CD4-positive, alpha-beta T cell treated with Interleukin-15 for 1 hour (primary cell): ENCODE results near the gene MYO18A.
"Not testable (repeated sequence)": the region's sequence is repeated elsewhere in the genome, so short reads cannot be mapped to it uniquely, and the experiment has no call there.

ENCODE experiments used
- DNase-seq: peaks from one replicate; pipeline ENCODE4 v3.0.0-alpha.2; 2020

MYO18A gene

DNA sequence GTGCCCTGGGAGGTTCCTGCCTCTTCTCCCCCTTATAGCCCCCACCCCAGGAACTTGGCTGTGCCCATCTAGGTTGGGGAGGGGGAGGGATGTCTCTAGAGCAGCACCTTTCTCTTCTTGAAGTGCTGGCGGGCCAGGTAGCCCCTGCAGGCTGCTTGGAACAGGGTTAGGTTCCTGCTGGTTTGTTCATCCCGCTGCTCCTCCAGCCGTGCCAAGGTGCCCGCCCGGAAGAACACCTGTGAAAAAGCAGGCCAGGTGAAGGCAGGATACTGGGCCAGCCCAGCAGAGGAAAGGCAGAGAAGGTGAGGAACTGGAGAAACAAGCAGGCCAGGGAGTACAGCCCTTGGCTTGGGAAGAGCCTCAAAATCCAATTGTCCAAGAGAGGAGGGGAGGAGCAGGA lies 80.7 kb downstream of the MYO18A start:
- DNase-seq: no peak

DNA sequence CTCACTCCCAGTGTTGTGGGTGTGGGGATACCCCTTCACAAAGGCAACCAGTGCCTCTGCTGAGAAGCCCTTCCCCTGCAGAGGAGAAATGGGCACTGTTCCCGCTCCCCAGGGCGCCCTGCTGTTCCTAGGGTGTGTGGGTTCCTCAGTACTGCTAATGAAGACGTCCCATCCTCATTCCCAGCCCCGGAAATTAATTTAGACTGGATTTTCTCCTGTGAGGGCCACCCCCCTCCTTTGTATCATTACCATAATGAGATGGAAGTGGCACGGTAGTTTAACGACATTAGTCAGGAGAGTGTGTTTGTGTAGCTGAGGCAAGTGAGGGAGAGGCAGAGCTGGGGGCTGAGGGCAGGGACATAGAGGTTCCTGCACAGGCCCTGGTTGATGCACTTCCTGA lies 84.1 kb downstream of the MYO18A start:
- DNase-seq: no peak

DNA sequence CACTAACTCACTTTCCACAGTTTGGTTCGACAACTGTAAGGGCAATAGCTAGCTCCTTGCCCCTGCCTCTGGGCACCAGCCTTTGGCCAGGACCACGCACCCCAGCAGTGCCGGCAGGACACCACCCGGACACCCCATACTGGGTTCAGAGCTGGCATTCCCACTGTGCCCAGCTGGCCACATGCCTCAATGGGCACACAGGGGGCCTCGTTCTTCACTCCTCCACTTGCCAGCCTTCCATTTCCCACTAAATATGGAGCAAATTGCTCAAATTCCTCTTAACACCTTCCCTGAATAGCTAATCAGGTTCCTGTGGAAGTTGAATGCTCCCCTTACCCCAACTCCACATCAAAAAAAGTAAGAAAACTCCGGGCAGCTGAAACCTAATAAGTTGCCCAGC lies 84.8 kb downstream of the MYO18A start:
- no peak for DNase-seq

DNA sequence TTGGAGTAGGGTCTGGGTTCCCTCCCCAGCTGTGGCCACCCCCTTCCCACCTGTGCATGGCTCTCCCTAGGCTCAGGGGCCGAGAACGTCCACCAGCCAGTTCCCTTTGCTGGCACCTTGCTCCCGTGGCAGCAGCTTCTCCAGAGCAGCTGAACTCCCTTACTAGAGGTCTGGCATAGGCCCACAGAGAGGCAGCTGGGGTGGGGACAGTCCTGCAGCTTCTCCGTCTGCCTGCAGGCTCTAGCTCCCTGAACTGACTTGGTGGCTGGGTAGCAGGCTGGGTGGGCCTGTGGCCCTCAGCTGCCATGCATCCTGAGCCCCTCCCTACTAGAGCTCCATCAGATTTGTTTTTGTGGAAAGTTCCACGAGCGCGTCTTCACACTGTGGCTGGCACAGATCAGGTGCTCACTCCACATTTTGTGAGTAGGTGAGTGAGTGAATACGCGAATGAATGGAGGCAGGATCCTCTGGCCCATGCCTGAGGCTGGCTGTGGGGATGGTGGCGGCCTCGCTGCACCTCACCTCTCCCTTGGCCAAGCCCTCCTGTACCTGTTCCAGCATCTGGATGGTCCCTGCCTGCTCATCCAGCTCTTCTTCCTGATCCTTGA lies 86.0 kb downstream of the MYO18A start:
- DNase-seq: no peak

DNA sequence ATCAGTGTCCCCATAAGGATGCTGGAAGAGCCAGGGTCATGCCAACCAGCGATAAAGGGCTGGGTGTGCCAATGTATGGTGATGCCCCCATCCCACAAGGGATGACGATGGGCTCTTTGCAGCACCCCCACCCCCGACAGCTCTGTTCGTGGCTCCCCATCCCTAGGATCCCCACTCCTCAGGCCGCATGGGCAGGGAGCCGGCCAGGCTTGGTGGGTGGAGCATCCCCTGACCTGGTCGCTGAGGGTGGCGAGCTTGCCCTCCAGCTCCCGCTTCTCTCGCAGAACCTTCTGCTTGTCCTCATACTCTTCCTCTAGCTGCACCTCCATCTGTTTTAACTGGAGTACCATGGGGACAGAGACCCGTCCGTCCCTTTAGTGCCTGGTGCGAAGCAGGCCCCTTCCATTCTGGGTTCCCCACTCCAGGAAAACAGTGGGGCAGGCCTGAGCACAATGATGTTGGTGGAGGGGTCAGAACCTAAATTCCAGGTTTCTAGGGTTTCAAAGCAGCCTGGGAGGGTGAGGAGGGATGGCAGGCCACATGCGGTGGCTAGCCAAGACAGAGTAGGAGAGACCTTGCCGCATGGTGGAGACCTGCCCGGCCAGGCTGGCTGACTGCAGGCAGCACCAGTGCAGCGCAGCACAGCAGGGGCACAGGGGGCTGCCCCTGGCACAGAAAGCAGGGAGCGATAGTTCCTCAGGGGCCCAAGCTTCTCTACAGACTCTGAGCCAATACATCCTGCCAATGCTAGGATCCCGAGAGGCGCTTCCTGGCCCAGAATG lies 86.9 kb downstream of the MYO18A start:
- no peak for DNase-seq

DNA sequence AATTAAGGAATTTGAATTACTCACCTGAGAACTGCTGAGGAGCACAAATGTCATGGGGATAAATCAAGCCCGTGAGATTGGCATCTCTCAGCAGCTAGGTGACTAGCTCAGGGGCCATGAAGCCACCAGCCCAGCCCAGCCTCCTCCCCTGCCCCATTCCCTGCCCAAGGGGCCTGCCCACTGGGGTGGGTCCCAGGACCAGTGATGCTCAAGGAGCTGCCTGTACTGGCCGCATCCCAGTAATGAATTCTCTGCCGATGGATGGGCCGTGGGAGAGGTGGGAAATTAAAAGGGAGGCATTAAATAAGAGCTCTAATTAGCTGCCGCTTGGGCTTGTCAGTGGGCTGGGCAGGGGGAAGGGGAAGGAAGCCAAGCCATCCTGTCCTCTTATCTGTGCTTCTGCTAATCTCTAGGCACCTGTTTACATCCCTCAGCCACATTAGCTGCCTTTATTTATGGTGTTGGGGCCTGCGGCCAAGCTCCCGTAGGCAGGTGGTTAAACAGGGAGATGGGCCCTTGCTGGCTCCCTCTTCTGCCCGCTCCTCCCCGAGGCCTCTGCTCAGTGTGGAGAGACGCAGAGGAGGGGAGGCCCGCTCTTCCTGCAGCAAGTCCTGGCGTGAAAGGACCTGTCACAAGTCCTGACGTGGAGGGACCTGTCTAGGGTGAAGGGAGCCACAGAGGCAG lies 88.5 kb downstream of the MYO18A start:
- no peak for DNase-seq

DNA sequence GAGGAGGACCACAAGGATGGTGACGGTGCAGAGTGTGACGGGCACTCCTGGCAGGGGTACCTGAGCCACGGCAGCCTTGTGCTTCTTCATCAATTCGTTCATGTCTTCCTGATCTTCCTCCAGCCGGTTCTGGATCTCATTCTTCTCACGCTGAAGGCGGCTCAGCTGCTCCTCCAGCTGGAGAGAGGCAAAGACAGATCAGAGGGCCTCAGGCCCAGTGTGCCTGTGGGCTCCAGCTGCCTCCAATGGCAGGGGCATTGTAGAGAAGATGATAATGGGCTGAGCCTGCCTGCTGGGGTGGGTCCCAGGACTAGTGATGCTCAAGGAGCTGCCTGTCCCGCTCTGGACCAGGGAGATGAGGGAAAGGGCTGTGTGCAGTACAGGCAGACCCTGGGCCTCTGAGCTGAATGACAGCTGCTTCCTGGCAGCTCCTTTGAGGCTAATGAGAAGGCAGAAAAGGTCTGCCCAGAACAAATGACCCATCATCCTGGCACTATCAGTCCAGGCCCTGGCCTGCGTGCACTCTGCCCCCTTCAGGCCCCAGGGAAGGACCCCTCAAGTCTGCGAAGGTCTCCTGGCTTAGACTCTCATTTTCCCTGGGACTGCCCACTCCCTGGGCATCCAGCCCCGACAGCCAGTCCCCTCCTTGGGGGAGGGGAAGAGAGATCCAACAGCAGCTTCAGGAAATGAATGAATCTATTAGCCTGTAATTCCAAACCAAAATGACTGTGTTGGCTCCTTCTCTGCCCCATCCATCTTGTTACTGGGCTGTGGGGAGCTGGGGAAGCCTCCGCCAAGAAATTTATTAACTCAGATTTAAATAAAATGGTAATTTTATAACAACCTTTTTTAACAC lies 89.2 kb downstream of the MYO18A start:
- no peak for DNase-seq

DNA sequence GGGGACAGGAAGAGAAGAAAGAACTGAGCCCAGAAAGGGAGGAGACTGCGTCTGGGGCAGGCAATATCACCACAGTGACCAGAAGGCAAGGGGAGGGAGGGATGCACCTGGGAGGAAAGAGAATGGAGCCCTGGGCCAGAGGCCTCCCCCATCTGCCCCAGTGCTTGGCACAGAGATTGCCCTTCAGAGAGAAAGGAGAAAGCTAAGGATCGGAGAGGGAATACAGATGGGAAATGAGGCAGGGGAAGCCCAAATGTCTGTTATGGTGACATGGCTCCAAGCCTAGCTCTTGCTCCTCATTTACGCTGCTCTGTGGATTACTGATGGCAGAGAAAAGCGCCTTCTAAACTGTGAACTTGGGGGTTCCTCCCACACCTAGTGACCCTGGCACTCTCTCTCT lies 90.1 kb downstream of the MYO18A start:
- DNase-seq: no peak

DNA sequence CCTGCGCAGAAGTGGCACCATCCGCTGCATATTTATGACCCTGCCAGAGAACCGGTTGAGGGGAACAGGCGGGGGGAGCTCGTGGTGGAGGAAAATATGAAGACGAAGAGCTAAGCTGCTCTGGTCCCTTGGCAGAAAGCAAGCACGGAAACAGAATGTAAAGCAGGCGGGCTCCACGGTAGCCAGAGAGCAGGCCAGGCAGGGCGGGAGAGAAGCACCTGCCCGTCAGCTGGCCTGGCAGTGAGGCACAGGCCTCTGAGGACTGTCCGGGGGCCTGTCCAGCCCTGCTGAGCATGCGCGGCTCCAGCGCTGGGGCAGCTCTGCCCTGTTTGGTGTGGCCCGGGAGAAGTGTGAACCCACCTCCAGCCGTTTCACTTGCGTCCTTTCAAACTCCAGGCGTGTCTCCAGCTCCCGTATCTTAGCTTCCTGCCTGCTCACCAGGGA lies 90.6 kb downstream of the MYO18A start:
- DNase-seq: no peak

DNA sequence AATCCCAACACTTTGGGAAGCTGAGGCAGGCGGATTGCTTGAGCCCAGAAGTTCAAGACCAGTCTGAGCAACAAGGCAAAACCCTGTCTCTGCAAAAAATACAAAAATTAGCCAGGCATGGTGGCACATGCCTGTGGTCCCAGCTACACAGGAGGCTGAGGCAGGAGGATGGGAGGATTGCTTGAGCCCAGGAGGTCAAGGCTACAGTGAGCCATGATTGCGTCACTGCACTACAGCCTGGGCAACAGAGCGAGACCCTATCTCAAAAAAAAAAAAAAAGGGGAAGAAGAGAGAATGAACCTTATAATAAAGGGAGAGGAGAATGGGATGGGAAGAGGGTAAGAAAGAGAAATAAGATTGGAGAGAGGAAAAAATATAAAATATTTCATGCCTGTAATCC lies 91.4 kb downstream of the MYO18A start:
- DNase-seq: not testable (repeated sequence)

DNA sequence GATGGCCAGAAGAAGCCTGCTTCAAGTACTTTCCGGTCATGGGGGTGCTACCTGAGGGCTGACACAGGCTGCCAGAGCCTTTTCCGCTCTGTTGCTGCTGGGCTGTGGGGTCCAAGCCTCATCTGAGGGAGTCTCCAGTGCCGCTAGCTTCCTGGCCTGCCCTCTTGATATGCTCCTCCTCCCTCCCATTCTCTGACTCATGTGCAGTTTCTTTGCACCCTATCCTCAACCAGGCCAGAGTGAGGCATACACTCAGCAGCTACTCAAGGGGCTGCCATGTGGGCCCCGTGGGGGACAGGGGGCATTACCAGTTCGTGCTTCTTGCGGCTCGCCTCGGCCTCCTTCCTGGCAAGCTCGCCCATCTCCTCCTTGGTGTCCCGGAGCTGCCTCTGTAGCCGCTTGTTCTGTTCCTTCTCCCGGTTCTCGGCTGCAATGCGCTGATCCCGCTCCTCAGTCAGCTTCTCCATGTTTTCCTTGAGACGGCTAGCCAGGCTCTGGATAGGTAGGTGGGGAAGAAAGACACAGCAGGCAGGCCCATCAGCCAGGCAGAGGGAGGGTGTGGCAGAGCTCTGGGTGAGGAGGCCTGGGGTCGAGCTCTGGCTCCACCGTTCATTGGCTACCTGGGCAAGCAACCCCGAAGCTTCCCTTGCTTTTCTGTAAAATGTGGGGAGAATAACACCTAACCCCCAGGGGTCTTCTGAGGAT lies 93.4 kb downstream of the MYO18A start:
- DNase-seq: no peak

DNA sequence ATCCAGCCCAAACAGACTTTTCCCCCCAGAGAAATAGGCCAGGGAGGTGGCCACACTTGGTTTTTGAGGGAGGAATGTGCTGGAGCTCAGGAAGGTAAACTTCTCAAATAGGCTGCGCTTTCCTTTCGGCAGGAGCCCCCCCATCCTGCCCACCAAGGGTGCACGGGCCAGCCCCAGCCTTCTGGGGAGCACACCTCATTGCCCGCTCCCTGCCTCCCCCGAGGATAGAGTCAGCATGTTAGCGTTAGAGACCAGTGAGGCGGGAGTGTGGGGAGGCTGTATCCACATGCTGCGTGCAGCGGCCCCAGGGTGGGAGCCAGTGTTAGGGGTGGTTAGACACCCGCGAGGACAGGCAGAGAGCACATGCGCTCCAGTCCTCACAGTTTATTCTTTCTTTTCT lies 95.0 kb downstream of the MYO18A start:
- DNase-seq: no peak

DNA sequence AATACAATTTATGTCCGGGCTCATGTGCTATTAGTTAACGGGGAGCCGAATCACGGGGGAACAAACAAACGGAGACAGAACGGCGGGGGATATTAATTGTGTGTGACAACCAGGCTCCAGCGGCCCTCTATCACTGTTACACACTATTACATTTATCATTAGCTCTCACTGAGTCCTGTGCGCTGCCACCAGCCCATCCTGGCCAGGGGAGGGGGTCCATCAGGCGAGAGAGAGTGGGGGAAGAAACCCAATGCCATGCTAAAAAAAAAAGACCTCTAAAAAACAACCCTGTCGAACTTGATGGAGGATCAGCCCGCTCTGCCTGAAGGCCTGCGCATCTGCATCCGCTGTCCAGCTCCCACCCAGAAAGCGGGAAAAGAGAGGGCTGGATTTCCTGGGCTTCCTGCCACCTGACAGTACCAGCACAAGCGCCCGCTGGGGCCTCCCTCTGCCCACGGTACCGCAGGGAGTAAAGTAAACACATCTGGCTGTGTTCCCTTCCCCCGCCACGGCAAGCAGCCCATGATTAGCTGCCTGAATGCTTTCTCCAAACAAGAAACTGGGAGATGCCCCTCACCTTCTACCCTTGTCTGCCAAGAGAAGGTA lies 95.6 kb downstream of the MYO18A start:
- no peak for DNase-seq

DNA sequence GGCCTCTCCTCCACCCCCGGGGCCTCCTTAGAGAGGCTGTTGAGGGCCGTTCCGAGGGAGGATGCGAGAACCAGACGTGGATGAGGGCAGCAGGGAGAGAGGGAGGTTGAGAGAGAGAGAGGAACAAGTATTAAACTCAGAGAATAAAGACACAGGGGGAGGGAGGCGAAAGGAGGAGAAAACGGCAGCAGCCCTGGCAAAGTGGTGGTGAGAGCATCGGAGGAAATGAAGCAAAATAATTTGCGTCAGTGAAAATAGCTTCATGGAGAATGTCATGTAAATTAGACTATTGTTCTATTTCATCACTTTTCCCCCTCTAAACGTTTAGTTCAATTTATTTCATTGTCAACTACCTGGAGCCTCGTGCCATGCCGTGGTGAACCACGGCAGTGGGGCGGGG lies 99.2 kb downstream of the MYO18A start:
- DNase-seq: no peak

DNA sequence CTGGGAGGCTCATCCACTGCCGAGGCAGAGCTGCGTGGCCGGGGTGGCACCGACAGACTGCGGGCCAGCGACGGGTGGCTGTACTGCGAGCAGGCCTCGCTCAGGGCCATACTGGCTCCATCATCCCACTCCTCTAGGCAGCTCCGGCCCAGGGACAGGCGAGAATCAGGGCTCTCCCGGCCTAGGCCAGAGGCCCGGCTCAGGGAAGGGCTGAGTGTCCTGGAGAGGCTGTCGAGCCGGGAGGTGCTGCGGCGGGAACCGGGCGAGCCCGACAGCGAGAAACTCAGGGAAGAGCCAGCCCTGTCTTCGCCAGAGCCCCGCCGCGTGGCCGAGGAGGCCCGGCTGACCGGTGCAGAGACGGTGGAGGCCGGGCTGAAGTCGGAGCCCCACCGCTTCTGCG lies 99.9 kb downstream of the MYO18A start:
- no peak for DNase-seq

DNA sequence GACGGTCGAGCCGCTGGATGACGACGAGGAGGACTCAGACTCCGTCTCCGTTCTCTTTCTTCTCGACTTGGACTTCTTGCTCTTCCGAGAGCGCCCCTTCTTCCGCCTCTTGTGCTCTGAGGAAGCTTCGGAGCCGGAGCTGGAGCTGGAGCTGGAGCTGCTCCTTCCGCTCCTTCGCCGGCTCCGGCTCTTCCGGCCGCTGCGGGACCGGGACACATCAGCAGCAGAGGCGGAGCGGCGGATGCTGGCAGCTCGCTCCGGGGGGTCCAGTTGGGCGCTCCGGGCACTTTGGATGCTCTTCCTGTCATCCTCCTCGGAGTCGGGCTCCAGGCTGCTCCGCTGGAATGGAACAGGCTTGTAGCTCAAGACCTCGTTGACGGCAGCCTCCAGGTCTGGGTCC lies 100.3 kb downstream of the MYO18A start:
- DNase-seq: no peak

DNA sequence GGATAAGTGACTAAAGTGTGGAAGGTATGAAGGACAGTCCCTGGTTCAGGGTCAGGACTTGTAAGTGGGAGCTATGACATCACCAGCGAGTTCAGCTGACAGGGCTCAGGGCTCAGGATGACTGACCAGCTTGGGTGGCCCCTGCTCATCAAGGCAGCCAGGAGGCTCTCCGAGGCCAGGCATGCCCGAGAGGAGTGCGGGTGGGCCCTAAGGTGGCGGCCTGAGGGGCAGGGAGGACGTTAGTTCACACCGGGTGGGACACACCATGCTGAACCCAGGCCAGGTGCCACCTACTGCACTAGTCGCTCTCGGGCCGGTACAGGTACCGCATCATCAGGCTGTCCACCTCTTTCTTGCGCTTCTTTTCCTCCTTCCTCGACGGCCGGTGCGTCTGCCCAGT lies 100.8 kb downstream of the MYO18A start:
- no peak for DNase-seq

DNA sequence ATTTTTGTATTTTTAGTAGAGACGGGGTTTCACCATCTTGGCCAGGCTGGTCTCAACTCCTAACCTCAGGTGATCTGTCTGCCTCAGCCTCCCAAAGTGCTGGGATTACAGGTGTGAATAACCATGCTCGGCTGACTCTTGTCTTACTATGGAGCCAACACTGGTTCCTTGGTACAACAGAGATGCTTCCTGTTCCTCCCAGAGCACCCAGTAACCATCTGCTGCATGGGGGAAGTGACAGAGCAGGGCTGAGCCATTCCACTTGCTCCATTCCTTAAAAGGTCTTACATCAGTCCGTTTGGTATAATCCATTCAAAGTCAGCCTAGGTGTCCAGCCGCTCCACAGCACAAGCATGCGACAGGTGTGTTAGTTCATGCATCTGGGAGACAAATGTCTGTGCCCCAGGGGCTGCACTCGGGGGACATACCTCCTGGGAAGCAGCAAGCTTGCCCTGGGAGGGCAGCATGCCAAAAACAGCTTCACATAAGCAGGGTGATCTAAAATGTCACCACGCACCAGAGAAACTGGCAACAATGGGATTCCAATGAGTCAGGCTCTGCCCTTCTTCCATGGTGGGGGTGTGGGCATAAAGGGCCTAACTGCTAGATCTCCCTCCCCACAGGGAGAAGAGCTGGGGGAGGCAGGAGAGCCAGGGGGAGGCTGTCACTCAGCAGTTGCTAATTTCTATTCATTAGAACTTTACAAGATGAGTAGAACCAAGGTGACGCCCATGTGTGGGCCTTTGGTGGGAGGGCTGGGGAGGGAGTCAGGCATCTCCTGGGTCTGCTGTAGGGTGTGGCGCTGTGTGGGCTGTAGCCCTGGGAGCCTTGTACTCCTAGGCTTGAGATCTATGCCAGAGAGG lies 101.8 kb downstream of the MYO18A start:
- no peak for DNase-seq

DNA sequence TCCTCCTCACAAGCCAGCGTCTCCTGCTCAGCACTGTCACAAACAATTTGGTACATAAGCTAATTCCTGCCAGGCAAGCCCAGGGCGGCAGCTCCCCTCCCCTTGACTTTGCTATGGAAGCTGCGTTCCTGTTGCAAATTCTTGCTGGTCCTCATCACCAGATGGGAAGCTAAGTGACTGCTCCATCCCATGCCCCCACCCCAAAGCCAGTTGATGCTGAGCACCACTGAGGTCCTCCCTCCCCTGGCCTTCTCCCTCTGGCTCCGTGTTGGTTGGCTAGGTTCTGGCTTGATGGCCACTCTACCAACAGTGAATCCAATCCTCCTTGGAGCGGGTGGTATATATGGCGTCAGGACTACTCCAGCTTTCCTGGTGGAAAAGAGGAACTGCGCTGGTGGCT lies 102.9 kb downstream of the MYO18A start:
- no peak for DNase-seq

DNA sequence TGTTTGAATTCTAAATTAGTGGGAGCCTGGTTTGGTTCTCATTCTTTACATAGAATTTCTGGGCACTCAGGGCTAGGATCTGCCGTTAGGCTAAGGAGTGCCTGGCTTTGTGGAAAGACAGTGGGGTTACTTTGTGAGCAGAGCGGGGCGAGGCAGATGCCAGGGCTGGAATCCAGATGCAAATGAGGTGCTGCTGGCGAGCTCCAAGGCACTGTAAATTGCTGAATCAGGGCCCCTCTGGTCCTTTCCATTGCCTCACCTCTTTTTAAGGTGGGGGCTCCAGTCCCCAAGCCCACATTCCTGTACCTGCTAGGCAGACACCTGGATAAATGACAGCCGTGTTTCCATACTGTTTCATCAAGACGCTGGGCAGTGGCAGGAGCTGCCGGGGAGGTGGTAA lies 103.5 kb downstream of the MYO18A start:
- DNase-seq: no peak

DNA sequence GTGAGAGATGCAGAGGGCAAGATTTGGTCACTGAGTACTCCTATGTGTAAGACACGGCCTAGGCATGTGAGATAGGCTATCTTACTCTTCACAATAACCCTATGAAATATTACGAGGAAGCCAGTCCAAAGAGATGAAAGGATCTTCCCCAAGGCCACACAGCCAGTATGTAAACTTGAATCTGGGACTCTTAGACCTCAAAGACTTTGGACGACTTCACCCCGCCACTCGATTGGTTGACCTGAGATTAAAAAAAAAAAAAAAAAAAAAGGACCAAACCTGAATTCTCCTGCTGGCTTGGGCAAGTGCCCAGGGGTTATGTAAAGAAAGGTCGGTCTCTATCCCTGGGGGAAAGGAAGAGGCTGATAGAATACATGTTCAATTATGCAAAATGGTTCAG lies 104.1 kb downstream of the MYO18A start:
- DNase-seq: no peak
